ENCODE measurements around the gene IGFLR1.

Gene IGFLR1

DNA sequence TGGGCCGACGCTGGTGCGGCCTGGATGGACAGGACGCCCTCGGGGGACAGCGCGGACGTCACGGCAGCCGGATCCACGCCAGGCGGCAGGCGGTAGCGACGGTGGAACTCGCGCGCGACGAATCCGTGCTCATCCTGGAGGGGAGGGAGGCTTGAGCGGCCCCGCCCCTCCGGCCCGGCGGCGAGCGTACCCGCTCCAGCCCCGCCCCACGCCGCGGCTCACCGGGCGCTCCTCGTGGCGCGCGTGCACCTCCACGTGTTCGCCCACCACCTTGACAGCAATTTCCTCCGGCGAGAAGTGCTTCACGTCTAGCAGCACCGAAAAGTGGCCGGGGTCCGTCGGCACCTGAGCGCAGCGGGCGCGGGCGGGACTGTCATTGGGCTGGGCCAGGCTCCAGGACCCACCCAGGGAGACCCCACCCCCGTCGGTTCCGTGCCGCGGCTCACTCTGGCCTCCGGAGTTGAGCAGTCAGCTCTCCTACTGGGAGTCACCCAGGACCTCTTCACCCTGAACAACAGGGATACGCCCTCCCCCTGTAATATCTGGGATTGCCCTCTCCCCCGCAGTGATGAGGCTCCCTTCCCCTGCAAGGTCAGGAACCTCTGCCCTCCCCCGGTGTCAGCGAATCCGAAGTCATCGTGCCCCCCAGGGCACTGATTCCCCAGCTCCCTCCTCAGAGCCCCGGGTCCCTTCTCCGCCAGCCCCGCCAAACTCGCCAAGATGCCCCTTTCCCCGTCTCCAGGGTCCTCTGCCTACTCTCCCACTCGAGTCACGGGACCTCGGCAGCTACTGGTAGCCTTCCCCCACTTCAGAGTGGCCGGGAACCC lies 13.5 kb upstream of the IGFLR1 start:
- no peak for DNase-seq (ENCODE audit: low read depth)

DNA sequence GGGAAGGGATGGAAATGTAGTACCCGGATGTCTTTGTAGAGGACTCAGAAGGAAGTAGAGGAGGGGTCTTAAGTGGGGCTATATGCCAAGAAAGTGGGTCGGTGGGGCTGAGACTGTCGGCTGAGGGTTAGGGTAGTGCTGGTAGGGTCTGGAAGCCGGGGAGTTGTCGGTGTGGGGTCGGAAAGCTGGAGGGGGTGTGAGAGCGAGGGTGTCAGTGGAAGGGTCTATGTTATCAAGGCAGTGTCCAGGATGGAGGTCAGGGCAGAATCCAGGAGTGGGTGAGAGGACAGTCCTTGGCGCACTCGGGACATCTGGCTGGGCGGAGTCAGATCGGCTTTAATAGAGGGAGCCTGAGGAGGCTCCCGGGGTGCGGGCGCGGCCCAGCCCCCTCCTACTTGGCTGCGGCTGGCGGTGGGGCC lies 12.9 kb upstream of the IGFLR1 start:
- no peak for DNase-seq (ENCODE audit: low read depth)

DNA sequence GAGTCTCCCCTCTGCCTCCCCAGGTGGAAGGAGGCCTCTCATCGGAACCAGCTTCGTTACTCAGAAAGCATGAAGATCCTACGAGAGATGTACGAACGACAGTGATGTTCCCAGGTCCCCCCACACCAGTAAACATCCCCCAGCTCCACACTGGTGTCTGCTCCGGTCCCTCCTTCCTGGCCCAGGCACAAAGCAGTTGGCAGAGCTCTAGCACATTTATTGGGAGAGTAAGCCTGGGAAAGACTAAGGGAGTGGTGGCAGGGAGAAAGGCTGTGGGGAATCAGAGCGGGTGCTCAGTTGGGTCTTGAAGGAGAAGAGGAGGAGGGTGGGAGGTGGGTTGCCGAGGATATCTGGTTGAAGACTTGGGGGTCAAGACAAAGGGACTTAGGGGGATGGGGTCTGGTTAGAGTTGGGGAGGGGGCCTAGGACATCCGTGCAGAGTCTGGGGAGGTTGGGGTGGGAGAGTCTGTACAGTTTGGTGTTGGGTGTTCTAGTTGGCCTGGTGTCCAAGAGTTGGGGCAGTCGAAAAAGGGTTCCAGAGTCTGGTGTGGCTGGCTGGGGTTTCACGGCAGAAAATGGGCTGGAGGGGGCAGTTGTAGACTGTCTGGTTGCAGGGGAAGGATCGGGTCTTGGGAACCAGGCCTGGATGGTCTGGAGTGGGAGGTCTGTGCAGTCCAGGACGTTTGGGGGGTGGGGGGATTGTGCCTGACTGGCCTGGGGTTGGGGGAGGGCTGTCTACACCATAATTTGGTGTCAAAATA lies 12.3 kb upstream of the IGFLR1 start:
- no peak for DNase-seq (ENCODE audit: low read depth)

GRCh38 chr19:35753634-35754369 lies 11.6 kb upstream of the IGFLR1 start:
- no peak for DNase-seq (ENCODE audit: low read depth)

DNA sequence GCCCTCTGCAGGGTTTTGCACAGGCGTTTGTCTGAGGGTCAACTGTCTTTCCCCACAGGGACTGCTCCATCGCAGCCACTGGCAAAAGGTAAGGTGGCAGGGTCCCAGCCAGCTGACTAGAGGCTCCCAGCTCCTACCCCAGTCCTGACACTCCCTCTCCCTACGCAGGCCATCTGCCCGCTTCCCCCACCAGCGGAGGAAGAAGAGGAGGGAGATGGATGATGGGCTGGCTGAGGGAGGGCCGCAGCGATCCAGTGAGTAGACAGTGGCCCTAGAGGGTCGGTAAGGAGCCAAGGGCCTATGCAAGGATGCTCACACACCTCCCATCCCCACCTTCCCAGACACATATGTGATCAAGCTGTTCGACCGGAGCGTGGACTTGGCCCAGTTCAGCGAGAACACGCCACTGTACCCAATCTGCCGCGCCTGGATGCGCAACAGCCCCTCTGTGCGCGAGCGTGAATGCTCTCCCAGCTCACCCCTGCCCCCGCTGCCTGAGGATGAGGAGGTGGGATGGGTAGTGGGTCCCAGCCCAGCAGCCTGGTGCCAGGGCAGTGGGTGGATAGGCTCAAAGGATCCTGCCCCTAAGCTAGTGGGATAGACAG lies 10.6 kb upstream of the IGFLR1 start:
- DNase-seq (ENCODE audit: low read depth), result no peak

GRCh38 chr19:35751839-35752745 lies 9.8 kb upstream of the IGFLR1 start:
- no peak for DNase-seq (ENCODE audit: low read depth)

- no peak for DNase-seq (ENCODE audit: low read depth)
Observed at GRCh38 chr19:35750167-35750566, 7.9 kb upstream of the IGFLR1 start.

GRCh38 chr19:35748106-35749020 lies 6.1 kb upstream of the IGFLR1 start, which contains the start of gene LIN37:
TSS of gene LIN37 (plus strand) at chr19:35748576. CDS start at chr19:35748725, 149 bp downstream.
- DNase-seq (ENCODE audit: low read depth), result peak; percentile 100

DNA sequence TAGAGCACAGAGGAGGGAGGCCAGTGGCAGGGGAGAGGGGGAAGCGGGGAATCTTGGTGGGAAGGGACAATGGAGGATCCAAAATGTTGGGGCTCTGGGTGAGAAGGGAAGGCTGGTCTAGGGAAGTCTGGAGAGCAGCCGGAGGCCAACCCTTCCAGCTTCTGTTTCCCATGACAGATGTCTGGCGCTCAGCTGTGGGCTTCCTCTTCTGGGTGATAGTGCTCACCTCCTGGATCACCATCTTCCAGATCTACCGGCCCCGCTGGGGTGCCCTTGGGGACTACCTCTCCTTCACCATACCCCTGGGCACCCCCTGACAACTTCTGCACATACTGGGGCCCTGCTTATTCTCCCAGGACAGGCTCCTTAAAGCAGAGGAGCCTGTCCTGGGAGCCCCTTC lies 4.3 kb upstream of the IGFLR1 start:
- no peak for DNase-seq (ENCODE audit: low read depth)

DNA sequence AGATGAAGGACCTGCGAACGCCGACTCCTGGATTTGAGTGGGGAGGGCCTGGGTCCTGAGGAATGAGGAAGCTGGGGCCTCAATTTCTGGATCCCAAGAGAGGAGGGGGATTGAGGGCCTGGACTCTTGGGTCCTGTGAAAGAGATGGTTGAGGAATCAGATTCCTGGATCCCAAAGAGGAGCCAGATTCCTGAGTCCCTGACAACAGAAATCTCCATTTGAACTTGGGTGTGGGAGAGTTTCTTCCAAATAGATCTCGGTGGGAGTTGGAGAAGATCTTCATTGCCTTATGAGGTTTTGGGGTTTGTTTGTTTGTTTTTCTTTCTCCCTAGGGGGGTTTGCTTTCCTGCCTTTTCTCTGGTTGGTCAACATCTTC lies 3.8 kb upstream of the IGFLR1 start:
- DNase-seq (ENCODE audit: low read depth), result no peak

DNA sequence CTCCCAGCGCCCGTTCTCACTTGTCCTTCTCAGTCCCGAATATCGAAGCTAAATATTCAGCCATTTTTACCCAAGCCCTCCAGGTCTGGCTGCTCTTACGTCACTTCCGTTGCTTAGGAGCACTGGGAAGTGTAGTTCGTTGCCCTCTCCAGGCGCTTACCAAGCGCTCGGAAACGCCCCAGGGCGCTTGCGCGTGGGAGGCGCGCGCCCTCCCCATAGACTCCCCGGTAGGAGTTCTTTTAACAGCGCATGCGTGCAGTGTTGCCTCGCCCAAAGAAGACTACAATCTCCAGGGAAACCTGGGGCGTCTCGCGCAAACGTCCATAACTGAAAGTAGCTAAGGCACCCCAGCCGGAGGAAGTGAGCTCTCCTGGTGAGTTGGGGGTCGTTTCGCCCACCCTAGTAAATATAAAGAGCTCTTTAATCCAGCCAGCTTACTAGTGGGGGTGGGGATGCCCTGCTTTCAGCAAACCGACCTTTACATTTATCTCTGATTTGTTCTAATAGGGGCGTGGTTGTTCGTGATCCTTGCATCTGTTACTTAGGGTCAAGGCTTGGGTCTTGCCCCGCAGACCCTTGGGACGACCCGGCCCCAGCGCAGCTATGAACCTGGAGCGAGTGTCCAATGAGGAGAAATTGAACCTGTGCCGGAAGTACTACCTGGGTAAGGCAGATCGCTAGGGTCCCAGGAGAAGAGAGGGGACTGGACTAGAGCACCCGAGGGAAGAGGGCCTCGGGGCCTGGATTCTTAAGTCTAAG lies 3.3 kb upstream of the IGFLR1 start, which contains the start of the genes PSENEN and U2AF1L4:
TSS of gene PSENEN (plus strand) at position 324 of the 759 bp plus-strand sequence. CDS start at position 604, 280 bp downstream.
TSS of gene U2AF1L4 (minus strand) at position 91 of the 759 bp plus-strand sequence. CDS start at position 64, 27 bp downstream.
- DNase-seq (ENCODE audit: low read depth), result peak; percentile 100

- DNase-seq (ENCODE audit: low read depth), result peak; percentile 99
Observed at GRCh38 chr19:35744430-35745327, 2.4 kb upstream of the IGFLR1 start.

DNA sequence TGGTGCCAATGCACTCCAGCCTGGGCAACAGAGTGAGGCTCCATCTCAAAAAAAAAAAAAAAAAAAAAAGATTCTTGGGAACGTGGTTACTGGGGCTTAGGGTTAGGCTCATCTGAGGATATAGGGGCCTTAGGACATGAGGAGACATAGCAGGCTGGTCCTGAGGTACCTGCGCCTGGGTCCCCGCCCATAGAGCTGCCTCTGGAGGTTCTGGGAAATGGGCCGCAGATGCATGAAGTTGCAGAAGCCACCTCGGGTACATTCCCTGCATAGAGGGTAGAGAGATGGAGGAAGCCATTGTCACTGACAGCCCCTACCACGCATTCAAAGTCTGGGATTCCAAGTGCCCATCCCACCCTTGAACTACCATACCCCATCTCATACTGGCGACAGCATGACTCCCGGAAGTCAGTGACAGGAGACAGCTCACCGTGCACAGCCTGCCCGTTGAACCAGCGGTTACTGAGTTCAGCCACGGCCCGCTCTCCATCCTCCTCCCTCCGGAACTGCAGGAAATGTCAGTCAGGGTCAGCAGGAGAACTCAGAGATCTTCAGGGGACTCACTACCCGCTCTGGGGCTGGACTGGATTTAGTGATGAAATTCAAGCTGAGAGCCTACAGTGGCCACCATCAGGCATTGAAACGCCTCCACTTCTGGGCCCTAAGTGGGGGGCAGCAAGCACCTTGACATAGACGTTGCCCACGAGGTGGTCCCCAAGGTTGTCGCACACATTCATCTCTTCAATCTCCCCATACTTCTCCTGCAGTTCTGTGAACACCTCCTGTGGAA lies 1.6 kb upstream of the IGFLR1 start:
- no peak for DNase-seq (ENCODE audit: low read depth)

DNA sequence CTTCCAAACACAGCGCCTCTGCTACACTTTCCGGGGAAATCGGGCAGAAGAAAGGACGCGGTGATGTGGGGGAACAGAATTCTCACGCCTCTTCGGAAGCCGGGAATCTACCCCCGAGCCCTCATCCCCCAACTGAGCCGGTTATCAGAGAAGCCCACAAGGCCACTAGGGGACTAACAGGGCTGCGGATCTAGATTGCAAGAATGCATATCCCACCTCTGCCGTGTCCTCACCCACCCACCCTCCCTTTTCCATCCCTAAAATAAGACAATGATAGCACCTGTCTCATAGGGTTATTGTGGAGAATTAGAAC lies 1.1 kb downstream of the IGFLR1 start:
- no peak for DNase-seq (ENCODE audit: low read depth)

DNA sequence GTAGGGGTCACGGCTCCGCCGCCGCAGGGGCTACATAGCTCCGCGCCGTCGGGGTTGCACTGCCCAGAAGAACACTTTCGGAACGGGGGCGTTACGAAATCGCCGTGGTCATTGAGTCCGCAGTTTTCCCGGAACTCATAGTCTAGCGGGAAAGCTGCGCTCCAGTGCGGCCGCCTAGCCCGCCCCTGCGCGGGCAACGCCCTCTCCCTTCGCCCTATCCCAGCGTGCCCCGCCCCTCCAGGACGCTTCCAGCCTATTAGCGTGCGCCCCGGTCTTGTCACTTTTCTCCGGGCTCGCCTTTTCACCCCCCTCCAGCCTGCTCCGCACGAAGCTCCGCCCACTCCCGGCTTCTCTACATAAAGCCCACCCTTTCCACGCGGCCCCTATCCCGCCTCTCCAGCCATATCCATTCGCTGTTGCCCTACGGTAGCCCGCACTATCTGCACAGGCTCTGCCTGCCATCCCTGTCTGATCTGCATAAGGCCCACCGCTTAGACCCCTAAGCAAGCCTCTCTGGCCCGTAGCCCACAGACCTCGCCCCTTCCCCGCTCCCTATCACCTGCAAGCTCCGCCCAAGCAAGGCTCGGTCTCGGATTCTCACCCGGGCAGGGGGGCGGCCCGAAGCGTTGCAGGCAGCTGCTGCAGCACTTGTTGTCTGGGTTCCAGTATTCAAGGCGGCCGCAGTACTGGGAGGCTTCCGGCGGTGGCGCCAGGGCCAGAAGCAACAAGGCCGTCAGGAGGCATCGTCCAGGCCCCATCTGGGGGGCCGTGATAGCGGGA lies 1.6 kb downstream of the IGFLR1 start:
- DNase-seq (ENCODE audit: low read depth), result peak; percentile 89

DNA sequence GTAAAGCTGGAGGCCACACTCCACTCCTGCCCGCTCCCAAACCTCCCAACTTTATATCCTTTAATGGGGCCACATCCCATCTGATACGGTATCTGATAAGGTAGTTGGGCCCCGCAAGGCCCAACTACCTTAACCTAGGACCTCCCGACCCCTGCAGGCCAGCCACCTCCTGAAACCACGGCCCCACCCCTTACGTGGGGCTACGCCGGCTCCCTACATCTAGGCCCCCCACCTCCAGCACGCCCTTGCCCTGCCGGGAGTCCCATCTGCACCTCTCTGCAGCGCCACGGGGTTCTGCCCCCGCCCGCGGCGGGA lies 2.2 kb downstream of the IGFLR1 start:
- no peak for DNase-seq (ENCODE audit: low read depth)
